Measurements from ENCODE around the gene NQO1. TPM values are rescaled to one million over a fixed set of nuclear protein-coding genes. Genes with fewer than 3 reads are reported as not detected.
A peak's percentile ranks its signal among the peaks of the same experiment; 100 is the strongest.

NQO1 gene
- polyA plus RNA-seq, 1 donor (not counting 4 experiments of a cell fraction or from before 2014, with no cell fraction given), result 166 TPM

DNA sequence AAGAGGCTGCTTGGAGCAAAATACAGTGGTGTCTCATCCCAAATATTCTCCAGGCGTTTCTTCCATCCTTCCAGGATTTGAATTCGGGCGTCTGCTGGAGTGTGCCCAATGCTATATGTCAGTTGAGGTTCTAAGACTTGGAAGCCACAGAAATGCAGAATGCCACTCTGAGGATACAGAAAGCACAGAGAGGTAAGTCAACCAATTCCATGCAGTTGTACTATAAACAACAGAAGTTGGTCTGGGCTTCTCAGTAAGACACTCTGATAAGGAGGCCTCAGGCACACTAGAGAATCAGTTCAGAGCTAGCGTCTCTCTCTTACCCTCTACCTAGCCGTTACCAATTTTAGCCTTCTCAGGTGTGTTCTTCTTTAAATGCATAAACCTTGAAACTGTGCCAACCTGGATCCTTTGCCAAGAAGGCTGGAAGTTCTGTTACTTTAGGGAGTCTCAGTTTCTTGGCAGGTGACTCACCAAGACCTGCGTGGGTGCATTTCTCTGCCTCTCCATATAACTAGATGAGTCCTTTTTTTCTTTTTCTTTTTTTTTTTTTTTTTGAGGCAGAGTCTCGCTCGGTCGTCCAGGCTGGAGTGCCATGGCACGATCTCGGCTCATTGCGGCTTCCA, 15.1 kb downstream of the NQO1 start:
- Histone ChIP-seq H3K27ac (ENCODE audit: control insufficient read depth, insufficient read depth, low read length) (peak overlapping the region; percentile 62), H3K36me3 (ENCODE audit: control insufficient read depth in 2 of 2, extremely low read depth in 1 of 2, insufficient read depth in 2 of 2, low read length in 2 of 2) (peaks cover 16 to 18% of the 10 kb centered on the region in 2 experiments), H2AFZ (ENCODE audit: control insufficient read depth, low read length) (no peak overlapping the region), H3K4me3 (ENCODE audit: control insufficient read depth in 2 of 3, extremely low read depth in 1 of 3, insufficient read depth in 2 of 3, low read depth in 1 of 3, low read length in 3 of 3) (peak overlapping the region in 1 of 3 experiments; percentile 13), H3K9ac (ENCODE audit: control insufficient read depth, extremely low read depth, insufficient read depth, low read length) (peak overlapping the region; percentile 30), H3K9me1 (ENCODE audit: control insufficient read depth, extremely low read depth, insufficient read depth, low read length) (no peaks in the 10 kb centered on the region), H3K79me2 (ENCODE audit: control insufficient read depth, insufficient read depth, low read length) (no peaks in the 10 kb centered on the region), H3K27me3 (ENCODE audit: control insufficient read depth, extremely low read depth, insufficient read depth, low read length) (no peaks in the 10 kb centered on the region), H4K20me1 (ENCODE audit: control insufficient read depth, extremely low read depth, insufficient read depth, low read length) (no peaks in the 10 kb centered on the region), H3K4me2 (ENCODE audit: control insufficient read depth, extremely low read depth, insufficient read depth, low read depth, low read length) (peak overlapping the region; percentile 70), H3K4me1 (ENCODE audit: control insufficient read depth, extremely low read depth, insufficient read depth, low read length) (peaks cover 26% of the 10 kb centered on the region), H3K9me3 (ENCODE audit: control insufficient read depth, low read depth, low read length) (no peaks in the 10 kb centered on the region)
- FAIRE-seq (peak; percentile 79), DNase-seq (ENCODE audit: low read depth, low spot score) (peak; percentile 84)
- dilution Hi-C loops (cut with MboI; ENCODE audit: extremely low pct_ligation_motif_present, low sequenced_read_pairs), result no loop called here
- TF ChIP-seq CTCF (optimal IDR thresholded peaks at IDR 0.05 in 1 of 3, IDR thresholded peaks at IDR 0.05 in 1 of 3, conservative IDR thresholded peaks at IDR 0.05 in 1 of 3; ENCODE audit: extremely low read depth in 1 of 3, insufficient read depth in 2 of 3, low read length in 3 of 3) (no peak), EZH2 (IDR thresholded peaks at IDR 0.05; ENCODE audit: low read length) (no peak)

- no peaks in the 10 kb centered on the region for H4K20me1 ChIP-seq (ENCODE audit: control insufficient read depth, extremely low read depth, insufficient read depth, low read length)
- dilution Hi-C loops (cut with MboI; ENCODE audit: extremely low pct_ligation_motif_present, low sequenced_read_pairs), result no loop called here
- no peaks in the 10 kb centered on the region for H3K27me3 ChIP-seq (ENCODE audit: control insufficient read depth, extremely low read depth, insufficient read depth, low read length)
- no peak overlapping the region for H2AFZ ChIP-seq (ENCODE audit: control insufficient read depth, low read length)
- no peak overlapping the region for H3K9ac ChIP-seq (ENCODE audit: control insufficient read depth, extremely low read depth, insufficient read depth, low read length)
- H3K4me2 ChIP-seq (ENCODE audit: control insufficient read depth, extremely low read depth, insufficient read depth, low read depth, low read length), result no peak overlapping the region
- H3K4me3 ChIP-seq (ENCODE audit: control insufficient read depth in 2 of 3, extremely low read depth in 1 of 3, insufficient read depth in 2 of 3, low read depth in 1 of 3, low read length in 3 of 3), result no peak overlapping the region
- H3K4me1 ChIP-seq (ENCODE audit: control insufficient read depth, extremely low read depth, insufficient read depth, low read length), result peaks cover 30% of the 10 kb centered on the region
- H3K9me1 ChIP-seq (ENCODE audit: control insufficient read depth, extremely low read depth, insufficient read depth, low read length), result no peaks in the 10 kb centered on the region
- H3K9me3 ChIP-seq (ENCODE audit: control insufficient read depth, low read depth, low read length), result no peaks in the 10 kb centered on the region
- H3K36me3 ChIP-seq (ENCODE audit: control insufficient read depth in 2 of 2, extremely low read depth in 1 of 2, insufficient read depth in 2 of 2, low read length in 2 of 2), result peaks cover 11 to 14% of the 10 kb centered on the region in 2 experiments
- H3K79me2 ChIP-seq (ENCODE audit: control insufficient read depth, insufficient read depth, low read length), result no peaks in the 10 kb centered on the region
- H3K27ac ChIP-seq (ENCODE audit: control insufficient read depth, insufficient read depth, low read length), result no peak overlapping the region
- no peak for TF ChIP-seq EZH2 (IDR thresholded peaks at IDR 0.05; ENCODE audit: low read length)
- TF ChIP-seq CTCF (optimal IDR thresholded peaks at IDR 0.05 in 1 of 3, IDR thresholded peaks at IDR 0.05 in 1 of 3, conservative IDR thresholded peaks at IDR 0.05 in 1 of 3; ENCODE audit: extremely low read depth in 1 of 3, insufficient read depth in 2 of 3, low read length in 3 of 3), result peak in 2 of 3 experiments; percentile 45 to 52
- no peak for DNase-seq (ENCODE audit: low read depth, low spot score)
- FAIRE-seq, result no peak
Observed at GRCh38 chr16:69709456-69710084, 16.8 kb downstream of the NQO1 start.
